Amniotic epithelial cell (primary cell): ENCODE data around the gene MAST3.

Source experiments
- DNase-seq: peaks from one replicate; pipeline ENCODE4 v3.0.0-alpha.2; 2010; ENCODE audit warnings: low read depth

Gene MAST3

DNA sequence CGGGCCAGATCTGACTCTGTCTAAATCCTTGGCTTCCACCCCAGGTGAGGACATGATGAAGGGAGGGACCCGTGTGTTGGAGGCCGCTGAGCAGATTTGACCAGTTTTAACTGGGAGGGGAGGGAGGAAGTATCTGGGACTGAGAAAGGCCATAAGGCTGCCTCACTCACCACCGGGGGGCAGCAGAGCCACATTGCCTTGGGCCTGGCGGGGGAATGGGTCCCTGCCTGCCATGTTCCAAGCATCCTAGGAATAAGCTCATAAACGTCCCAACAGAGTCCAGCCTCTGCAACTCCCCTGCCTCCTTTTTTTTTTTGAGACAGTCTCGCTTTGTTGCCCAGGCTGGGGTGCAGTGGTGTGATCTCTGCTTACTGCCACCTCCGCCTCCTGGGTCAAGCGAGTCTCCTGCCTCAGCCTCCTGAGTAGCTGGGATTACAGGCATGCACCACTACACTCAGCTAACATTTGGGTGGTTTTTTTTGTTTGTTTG lies 15.5 kb downstream of the MAST3 start:
- peak; percentile 66 for DNase-seq

DNA sequence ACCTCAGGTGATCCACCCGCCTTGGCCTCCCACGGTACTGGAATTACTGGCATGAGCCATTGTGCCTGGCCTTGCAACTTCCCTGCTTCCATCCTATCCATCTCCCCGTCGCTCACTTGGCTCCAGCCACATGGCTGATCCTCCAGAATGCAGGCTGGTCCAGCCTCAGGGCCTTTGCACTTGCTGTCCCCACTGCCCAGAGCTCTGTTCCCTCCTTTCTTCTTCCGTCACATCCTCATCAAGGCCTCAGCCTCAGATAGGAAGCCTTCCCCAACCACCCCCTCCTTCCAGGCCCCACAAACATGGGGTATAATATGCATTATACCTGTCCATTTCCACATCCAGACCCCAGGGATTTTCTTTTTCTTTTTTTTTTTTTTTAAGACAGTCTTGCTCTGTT lies 16.2 kb downstream of the MAST3 start:
- no peak for DNase-seq

DNA sequence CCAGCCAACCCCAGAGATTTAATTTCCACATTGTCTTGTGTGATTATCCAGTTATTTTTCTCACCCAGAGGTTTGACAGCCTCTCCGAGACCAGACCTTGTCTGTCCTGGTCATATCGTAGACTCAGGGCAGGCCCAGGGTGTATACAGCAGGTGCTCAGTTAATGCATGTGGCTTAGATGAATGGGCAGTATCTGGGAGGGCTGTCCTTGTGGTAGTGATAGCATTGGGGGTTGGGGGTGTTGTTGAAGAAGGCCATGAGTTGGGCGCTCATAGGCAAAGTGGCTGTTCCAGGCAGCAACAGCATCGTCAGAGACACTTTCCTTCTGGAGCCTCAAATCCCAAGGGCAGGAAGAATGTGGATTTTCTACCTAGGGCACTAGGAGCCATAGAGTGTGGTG lies 16.9 kb downstream of the MAST3 start:
- DNase-seq = no peak

DNA sequence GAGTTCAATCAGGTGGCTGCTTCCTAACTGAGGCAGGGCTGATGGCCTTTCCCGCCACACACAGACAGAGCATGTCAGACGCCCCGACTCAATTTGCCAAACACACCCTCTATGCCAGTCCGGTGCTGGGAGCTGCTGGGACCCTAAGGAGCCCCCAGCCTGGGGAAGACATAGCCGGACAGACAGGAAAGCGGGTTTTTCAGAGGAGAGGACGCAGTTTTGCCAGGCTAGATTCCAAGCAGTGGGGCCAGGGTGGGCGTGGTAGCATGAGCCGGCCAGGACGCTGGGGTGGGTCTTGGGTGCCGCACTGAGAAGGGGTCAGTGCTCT lies 19.8 kb downstream of the MAST3 start:
- DNase-seq = no peak

DNA sequence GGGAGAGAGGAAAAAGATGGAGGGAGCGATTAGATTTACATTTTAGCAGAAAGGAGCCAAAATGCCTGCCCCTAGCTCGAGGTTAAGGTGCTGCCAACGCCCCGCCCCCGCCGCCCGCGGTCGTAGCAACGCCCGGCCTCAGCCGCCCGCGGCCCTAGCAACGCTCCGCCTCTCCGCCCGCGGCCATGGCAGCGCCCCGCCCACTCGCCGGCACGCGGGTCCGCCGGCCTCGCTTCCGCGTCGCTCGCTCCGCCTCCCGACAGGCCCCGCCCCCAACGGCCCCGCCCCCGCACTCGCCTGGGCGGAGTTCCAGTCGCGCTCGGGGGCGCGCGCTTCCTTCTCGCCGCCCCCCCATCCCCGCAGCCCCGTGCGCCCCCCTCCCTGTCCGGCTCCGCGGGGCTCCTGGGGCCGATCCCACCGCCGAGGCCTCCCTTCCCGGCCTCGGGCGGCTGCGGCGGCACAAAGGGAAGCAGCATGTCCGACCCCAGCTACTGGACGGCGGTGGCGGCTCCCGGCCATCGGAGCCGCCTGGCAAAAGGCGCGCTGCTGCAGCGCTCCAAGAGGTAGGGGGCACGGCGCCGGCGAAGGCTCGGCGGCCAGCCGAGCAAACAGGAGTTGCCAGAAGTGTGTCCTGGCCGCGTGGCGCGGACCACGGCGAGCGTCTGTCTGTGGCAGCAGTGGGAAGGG lies 20.3 kb downstream of the MAST3 start:
- DNase-seq = peak; percentile 58

GRCh38 chr19:18118420-18119012 lies 20.9 kb downstream of the MAST3 start:
- DNase-seq = no peak

DNA sequence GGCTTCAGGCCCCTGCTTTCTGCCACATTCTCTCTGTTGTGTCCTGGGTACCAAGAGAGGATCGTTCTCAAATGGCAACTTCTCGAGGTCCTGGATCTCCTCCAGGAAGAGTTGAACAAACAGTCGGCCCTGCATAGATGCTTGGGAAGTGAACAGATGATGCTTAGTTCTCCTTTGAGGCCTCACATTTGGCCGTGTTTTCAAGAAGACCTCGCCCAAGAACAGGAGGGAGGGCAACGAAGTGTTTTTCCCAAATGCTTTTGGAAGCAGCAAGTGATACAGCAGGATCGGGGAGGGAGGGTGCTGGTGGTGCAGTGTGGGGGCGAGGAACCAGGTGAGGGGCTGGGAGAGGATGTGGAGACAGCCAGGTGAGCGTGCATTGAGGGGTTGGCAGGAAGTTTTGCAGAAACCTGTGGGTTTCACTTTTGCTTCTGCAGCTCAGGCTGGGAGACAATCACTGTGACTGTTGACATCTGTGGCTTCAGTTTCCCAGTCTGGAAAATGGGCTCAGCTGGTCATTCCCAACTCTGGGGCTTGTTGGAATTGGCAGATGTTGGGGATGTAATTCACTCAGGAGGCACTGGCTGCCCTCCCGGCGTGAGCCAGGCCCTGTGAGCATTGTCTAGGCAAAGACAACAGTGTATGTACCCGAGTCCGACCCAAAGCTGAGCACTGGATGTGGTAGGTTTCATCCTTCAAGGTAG lies 21.6 kb downstream of the MAST3 start:
- no peak for DNase-seq

DNA sequence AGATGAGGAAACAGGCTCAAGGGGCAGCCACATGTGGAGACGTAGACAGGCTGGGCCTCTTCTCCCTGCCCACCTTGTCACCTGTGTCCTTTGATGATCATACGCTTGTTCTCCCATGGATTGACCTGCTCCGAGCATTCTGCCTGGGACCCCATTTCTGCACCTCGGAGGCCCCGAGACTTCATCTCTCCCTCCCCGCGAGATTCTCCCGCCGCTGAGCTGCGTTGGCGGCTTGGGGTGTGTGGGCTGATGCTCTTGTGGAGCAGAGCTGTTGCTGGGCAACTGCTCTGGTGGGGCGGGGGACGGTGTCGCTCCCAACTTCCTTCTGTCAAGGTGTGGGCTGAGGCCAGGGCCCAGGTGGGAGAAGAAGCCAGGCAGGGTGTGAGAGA lies 22.1 kb downstream of the MAST3 start:
- no peak for DNase-seq

GRCh38 chr19:18120127-18120526 lies 22.5 kb downstream of the MAST3 start:
- no peak for DNase-seq

DNA sequence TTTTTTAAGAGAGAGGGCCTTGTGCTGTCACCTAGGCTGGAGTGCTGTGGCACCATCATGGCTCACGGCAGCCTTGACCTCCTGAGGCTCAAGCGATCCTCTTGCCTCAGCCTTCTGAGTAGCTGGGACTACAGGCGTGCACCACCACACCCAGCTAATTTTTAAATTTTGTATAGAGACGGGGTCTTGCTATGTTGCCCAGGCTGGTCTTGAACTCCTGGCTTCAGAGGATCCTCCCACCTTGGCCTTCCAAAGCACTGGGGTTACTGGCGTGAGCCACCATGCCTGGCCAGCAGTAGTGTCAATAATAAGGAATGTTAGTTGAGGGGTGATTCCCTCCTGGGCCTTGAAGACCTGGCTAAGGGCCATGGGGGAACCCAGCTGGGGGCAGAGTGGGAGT lies 23.6 kb downstream of the MAST3 start:
- no peak for DNase-seq

- no peak for DNase-seq
Observed at GRCh38 chr19:18122424-18122823, 24.8 kb downstream of the MAST3 start.

DNA sequence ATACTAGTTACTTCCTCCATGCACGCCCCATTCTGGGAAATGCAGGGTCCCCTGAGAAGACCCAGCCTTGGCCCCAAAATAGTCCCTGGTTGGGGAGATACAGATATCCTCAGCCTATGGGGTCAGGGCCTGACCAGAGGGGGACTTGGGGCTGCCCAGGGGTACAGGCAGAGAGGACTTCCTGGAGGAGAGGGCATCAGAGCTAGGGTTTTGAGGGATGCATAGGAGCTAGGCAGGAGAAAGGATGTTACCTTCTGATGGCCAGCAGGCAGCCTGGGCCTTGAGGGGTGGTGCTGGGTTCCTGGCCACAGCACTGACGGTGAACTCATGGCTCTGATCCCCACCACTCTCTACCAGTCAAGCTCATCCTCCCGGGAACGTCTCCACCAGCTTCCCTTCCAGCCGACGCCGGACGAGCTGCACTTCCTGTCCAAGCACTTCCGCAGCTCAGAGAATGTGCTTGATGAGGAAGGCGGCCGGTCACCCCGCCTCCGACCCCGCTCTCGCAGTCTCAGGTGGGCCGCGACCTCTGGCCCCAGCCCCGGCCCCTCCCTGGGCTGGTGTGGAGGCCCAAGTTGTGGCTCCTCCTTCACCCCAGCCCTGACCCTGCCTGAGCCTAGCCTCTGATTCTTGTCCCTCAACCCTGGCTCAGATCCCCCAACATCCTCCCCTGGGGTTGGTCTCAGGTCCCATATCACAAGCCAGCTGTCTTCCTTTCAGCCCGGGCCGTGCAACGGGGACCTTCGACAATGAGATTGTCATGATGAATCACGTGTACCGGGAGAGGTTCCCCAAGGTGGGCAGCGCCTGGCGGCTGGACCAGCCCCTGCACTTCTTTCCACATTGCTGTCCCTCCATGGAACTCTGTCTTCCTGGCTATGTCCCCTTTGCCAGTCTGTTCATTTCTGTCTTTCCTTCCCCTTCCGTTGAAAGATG lies 25.6 kb downstream of the MAST3 start:
- DNase-seq = no peak

DNA sequence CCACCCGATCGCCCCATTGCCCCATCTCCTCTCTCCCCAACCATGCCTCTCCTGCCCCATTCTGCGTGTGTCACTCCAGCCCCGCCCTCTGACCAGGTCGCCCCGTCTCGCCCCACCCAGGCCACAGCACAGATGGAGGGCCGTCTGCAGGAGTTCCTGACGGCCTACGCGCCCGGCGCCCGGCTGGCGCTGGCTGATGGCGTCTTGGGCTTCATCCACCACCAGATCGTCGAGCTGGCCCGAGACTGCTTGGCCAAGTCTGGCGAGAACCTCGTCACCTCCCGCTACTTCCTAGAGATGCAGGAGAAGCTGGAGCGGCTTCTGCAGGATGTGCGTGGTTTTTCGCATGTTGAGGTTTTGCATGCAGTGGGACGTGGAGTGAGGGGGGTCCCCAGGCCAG lies 26.2 kb downstream of the MAST3 start:
- DNase-seq = no peak

GRCh38 chr19:18126097-18126496 lies 28.5 kb downstream of the MAST3 start:
- no peak for DNase-seq

GRCh38 chr19:18128044-18128443 lies 30.5 kb downstream of the MAST3 start:
- no peak for DNase-seq

DNA sequence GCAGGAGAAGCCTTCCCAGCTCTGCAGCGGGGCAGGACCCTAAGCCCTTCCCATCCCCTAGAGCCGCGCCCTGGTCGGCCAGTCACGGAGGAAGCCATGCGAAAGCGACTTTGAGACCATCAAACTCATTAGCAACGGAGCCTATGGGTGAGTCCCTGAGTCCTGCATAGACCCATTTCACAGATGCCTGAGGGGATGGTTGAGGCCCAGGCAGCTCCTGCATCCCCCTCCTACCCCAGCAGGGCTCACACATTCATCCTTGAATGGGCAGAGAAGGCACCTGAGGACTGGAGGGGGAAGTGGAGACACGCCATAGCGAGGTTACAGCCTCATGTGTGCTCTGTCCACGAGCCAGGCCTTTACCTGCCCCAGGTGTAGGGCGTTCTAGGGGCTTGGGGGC lies 31.2 kb downstream of the MAST3 start:
- DNase-seq = no peak

DNA sequence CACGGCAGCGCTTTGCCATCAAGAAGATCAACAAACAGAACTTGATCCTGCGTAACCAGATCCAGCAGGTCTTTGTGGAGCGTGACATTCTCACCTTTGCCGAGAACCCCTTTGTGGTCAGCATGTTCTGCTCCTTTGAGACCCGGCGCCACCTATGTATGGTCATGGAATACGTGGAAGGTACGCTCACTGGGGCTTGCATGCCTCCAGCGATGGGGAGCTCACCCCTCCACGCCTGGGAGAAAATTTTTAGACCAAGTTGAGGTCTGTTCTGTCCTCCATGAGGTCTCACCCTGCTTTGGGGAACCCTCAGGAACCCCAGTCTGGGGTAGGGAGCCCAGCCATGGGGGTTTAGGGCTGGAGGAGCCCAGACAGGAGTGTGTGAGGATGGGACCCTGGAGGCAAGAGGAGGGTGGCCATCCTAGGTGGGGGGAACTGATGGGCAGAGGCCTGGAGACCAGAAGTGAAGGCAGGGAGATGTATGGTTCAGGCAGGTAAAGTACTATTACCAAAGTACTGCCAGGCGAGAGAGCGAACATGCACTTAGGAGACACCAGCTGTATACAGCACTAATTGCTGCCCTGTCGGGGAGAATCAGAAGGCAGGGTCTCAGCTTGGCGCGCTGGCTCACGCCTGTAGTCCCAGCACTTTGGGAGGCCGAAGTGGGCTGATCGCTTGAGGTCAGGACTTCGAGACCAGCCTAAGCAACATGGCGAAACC lies 33.1 kb downstream of the MAST3 start:
- DNase-seq = no peak

- DNase-seq = no peak
Observed at GRCh38 chr19:18131841-18132596, 34.4 kb downstream of the MAST3 start.

DNA sequence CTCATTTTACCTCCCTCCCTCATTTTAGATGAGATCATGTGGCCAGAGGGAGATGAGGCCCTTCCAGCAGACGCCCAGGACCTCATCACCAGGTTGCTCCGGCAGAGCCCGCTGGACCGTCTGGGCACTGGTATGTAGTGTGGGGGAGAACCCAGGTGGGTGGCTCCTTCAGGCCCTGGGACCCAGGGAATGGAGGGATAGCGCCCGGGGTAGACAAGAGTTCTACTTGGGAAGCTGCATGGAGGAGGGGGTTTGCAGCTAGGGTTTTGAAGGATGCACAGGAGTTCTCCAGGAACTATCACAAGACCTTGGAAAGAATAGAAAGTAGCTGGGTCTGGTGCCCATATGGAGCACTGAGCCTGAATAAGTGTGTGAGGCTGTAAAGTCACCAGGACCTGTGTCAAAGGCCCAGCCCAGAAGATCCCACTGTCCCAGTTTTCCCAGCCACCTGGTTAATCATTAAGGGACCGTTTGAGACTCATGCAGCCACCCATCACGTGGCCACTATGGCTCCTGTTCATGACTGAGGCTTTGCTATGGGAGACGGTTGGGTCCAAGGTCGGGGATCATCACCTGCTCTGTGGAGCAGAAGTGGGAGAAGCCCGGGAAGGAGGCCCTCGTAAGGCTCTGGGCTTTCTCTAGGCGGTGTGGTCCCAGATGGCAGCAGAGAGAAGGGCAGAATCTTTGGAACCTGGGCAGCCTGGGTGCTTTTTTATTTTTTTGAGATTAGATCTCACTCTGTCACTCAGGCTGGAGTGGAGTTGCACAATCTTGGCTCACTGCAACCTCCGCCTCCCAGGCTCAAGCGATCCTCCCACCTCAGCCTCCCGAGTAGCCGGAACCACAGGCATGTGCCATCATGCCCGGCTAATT lies 38.4 kb downstream of the MAST3 start:
- DNase-seq = peak; percentile 12

- DNase-seq = no peak
Observed at GRCh38 chr19:18137242-18137641, 39.7 kb downstream of the MAST3 start.
